DMS114 treated with DMSO at 0.1 percent for 48 hours (cell line): ENCODE data around the gene TC2N.
"Not testable (repeated sequence)": the region's sequence is repeated elsewhere in the genome, so short reads cannot be mapped to it uniquely, and the experiment has no call there.

Experiments used
- DNase-seq: peaks from one replicate; lab custom pipeline; 2025; ENCODE audit not compliant: unreplicated experiment; lab: John Stamatoyannopoulos, UW

The TC2N gene

DNA sequence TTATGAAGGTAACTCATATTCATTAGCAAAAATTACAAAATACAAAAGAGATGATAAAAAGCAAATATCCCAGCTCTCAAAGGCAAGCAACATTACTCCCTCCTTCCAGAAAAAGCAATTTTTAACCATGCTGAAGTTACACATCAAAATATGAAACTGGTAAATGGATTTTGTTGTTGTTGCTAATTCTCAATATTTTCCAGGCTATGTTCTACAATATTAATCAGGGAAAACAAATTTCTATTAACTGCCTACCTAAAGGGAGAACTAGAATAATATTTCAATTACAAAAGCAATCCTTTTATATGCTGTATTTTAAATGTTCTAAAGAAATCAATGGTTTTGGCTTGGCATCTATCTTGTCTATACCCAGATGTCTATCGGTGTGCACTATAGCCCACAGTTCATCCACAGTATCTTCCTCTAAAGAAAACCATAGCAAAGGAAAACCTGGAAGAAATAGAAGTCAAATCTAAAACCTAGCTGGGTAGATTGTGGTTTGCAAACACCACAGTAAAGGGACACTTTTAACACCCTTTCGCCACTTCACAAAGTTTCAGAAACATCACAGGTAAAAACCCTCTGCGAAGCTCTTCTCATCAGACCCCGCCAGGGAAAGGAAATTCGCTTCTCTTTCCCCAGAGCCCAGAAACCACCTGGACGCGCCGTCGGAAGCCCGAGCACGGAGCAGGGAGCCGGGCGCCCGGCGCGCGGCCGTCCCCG lies 32.0 kb downstream of the TC2N start:
- no peak for DNase-seq

DNA sequence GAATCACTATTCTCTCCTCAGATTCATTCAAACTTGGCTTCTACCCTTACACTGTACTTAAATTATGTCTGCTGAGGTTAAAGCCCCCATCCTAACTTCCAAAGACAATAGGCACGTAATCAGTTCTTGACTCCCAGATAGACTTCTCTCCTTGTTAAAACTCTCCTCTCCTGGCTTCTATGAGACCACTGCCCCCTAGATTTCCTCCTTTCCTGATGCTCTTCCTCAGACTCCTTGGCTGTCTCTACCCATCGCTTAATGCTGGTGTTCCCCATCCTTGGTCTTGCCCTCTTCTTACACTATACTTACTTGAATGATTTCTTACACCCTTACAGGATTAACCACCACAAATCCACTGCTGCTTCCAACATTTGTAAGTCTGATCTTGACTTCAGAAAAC lies 32.8 kb downstream of the TC2N start:
- no peak for DNase-seq

DNA sequence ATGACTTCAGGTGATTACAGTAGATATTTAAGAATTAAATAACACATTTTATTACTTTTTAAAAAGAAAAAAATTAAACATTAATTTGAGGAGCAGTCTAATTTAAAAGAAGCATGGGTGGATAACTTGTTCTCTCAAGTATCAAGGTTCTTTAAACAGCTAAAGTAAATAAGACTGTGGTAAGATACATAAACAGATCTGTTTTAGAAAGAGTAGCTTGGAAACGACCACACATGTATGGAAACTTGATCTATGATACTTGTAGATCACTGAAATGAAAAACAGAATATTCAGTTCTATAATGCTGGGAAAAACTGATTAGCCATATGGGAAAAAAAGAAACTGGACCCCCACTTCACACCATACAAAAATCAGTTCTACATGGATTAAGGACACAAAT lies 36.0 kb downstream of the TC2N start:
- no peak for DNase-seq

DNA sequence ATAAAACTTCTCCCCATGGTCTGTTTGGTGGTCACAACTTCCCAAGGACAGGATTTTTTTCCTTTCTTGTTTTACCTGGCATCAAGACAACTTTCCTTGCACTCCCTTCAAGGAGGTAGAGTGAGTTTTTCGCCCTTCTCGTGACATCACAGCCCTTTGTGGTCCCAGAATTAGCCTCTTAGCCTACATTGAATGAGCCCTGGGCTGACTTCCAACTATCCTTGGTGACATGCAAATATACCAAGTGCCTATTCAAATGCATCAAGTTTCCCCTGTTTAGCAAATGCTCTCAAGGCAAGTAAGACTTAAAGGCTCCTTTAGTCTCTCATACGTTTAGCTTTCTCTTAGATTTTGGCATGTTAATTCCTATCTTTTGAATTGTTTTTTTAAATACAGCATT lies 36.6 kb downstream of the TC2N start:
- DNase-seq: no peak

DNA sequence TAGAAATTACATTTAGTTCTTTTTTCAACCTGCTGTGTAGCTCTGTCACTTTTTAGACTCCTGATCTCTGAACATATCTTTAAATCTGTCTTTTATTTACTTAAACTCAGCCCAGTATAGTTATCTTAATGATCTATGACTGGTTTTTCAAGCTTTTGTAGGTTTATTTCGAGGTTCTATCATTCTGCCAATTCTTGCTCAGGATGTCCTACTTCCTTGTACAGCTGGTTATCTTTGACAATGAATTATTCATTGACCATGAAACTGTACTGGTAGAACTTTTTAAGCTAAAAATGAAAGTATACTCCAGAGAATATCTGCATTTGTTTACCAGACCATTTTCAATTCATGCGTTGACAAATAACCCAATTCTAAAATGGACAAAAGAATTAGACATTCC lies 37.8 kb downstream of the TC2N start:
- DNase-seq: no peak

DNA sequence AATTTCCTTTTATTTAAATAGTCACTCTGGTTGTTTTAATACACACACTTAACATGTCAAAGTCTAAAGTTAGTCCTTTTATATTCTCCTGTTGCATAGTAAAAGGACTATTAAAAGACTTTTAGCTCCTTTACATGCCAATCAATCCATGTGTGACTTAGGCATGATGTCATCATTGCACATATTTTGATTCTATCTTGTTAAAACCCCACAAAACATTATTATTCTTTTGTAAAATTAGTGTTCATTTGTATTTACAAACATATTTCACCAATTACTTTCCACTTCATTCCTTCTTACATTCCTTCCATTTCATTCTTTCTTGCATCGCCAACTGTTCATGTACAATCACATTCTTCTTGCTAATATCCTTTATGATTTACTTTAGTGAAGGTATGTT lies 39.6 kb downstream of the TC2N start:
- DNase-seq: no peak

DNA sequence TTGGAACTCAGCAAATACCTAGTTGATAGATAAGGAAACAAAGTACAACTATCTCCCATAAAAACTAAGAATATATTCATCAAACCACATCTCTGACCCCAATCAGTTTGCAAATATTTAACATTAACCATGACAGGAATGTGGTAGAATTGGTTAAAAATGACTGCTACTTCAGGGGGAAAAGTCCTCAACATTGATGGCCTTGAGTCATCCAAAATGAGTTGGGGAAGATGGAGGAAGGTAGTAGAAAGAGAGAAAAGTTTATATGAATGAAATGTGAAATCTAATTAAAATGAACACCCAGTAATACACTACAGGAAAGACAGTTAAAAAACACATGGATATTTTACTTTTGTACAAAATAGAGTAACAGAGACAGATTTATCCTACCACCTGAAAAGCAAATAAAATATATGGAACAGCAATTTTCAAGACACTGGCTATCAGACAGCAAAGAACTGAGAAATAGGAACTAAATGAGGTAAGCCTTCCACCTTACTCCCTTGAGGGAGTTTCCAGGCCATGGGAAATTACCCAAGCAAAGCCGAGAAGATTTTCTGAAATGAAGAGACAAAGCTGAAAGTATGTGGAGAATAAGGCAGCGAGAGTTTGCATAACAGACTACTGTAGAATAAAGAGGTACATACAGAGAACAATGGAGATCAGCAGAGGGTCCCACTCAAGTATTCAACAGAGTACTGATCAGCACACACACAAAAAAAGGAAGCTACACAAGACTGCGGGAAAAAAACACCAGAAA lies 49.6 kb downstream of the TC2N start:
- DNase-seq: no peak

DNA sequence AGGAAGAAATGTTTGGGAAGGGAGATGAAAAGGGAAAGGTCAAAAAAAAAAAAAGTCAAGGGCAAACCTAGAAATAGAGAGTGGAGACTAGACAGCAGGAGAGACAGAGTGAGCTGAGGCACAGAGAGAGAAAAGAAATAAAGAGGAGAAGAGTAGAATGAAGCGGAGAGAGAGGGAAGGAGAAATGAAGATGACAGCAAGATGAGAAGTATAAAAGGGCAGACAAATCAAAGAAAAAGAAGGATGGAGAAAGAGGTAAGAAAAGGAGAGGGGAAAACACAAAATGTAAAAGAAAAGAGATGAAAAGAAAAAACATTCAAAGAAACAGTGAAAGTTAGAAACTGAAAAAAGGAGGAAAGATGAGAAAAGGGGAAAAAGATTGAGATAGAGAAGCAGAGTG lies 53.0 kb downstream of the TC2N start:
- DNase-seq: no peak

DNA sequence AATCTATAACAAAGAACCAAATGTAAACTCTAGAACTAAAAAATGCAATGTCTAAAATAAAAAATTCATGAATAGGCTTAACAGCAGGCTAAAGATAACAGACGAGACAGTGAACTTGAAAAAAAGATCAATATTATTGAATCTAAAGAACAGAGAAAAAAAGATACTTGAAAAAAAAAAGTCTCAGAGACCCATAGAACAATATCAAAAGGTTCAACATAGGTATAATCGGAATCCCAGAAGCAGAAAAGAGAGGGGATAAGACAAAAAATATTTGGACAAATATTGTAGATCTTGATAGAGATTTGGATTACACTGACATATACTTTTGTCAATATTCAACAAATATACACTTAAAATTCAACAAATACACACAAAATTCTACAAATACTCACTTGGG lies 56.6 kb downstream of the TC2N start:
- no peak for DNase-seq

DNA sequence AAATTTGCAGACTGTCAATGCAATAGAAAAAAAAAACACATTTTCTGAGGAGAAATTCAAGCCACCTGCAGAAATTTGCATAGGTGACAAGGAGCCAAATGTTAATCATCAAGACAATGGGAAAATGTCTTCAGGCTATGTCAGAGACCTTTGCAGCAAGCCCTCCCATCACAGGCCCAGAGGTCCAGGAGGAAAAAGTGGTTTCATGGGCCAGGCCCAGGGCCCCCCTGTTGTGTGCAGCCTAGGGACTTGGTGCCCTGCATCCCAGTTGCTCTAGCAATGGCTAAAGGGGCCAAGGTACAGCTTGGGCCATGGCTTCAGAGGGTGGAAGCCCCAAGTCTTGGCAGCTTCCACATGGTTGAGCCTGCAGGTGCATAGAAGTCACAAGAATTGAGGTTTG lies 60.6 kb downstream of the TC2N start:
- no peak for DNase-seq

DNA sequence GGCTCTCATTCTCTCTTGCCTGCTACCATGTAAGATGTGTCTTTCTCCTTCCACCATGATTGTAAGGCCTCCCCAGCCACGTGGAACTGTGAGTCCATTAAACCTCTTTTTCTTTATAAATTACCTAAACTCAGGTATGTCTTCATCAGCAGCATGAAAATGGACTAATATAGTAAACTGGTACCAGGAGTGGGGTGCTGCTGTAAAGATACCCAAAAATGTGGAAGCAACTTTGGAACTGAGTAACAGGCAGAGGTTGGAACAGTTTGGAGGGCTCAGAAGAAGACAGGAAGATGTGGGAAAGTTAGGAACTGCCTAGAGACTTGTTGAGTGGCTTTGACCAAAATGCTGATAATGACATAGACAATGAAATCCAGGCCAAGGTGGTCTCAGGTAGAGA lies 61.2 kb downstream of the TC2N start:
- not testable (repeated sequence) for DNase-seq

DNA sequence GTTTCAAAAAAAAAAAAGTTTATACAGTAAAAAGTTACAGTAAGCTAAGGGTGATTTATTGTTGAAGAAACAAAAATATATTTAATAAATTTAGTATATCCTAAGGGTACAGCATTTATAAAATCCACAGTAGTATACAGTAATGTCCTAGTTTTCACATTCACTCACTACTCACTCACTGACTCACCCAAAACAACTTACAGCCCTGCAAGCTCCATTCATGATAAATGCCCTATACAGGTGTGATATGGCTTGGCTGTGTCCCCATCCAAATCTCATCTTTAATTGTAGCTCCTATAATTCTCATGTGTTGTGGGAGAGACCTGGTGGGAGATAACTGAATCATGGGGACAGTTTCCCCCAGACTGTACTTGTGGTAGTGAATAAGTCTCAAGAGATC lies 61.7 kb downstream of the TC2N start:
- no peak for DNase-seq

DNA sequence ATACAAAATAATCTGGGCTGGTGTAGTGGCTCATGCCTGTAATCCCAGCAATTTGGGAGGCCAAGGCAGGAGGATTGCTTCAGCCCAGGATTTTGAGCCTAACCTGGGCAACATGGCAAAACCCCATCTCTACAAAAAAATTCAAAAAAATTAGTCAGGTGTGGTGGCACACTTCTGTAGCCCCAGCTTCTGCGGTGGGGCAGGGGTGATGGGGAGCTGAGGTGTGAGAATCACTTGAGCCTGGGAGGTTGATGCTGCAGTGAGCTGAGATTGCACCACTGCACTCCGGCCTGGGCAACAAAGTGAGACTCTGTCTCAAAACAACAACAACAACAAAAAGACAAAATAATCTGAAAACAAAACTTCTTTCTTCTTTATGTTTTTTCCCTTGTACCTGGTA lies 66.0 kb downstream of the TC2N start:
- DNase-seq: no peak

DNA sequence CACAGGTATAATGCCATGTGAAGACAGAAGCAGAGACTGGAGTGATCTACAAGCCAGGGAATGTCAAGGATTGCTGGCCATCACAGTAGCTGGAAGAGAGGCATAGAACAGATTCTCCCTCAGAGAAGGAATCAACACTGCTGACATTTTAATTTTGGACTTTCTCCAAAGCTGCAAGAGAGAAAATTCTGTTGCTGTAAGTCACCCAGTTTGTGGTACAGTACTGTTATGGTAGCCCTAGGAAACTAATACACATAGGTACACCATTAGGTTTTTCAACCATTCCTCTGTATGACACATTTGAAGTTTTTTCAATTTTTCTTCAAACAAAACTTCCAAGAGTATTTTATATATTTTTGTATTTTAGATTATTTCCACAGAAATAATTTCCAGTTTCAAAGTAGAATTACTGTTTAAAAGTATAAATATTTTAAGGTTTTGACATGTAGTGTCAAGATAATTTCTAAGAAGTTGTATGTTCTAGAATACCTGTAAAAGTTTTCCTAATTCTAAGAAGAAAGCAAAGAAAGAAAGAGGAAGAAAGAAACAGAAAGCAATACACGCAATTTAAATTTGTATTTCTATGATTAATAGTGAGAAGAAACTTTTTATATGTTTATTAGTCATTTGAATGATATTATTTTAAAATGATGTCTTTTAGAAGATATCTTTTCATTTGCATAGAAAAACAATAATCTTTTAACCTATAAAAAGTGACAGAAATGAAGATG lies 70.6 kb downstream of the TC2N start:
- DNase-seq: no peak

DNA sequence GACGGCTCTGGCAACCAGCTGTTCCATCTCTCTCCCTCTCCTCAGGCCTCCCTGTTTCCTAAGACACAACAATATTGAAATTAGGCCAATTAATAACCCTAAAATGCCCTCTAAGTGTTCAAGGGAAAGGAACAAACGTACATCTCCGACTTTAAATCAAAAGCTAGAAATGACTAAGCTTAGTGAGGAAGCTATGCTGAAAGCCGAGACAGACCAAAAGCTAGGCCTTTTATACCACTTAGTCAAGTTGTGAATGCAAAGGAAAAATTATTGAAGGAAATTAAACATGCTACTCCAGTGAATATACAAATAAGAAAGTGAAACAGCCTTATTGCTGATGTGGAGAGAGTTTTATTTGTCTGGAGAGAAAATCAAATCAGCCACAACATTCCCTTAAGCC lies 73.6 kb downstream of the TC2N start:
- no peak for DNase-seq

DNA sequence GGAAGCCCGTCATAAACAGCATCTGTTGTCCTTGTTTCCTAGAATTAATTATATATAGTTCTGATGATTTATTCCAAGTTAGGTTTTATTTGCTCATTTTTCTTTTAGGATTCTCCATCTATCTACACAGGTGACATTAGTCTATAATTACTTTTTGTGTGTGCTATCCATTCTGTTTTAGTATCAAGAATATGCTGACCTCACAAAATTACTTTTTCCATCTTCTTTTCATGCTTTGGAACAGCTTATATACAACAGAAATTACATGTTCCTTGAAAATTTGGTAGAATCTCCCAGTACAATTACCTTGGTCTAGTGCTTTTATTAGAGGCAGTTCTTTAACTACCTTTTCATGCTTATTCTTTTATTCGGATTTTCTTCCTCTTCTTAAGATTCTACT lies 81.1 kb downstream of the TC2N start:
- DNase-seq: no peak

DNA sequence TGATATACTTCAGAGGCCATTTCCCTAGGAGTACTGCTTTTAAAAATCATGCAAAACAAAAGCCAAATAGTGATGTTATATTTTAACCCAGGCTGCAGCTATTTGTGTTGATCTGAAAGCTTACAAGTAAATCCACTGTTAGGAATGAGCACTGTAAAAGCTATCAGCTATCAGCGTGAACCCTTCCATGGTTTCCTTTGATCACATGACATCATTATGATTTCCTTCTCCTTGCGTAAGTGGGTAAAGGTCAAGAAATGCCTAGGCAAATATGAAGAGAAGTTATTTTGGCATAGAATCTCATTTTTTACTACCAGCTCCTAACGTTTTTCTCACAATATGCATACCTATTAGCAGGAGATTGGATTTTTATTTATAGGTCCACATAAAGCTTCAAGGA lies 86.9 kb downstream of the TC2N start:
- no peak for DNase-seq

DNA sequence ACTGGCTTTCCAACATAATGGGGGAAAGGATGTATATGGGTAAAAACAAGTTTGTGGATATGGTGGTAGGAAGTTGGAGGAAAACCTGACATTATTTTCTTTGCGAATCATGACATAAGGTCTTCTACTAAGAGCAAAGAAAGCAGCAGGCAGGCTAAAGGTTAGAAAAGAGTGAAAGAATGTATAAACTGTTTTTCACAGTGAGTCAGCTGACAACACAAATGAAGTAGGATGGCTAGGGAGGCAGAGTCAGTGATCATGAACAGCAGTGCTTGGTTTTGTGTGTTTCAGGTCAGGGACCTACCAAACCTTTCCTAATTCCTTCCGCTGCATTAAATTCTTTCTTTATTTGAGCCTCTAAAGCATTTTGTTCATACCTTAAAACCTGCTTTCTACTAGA lies 89.1 kb downstream of the TC2N start:
- no peak for DNase-seq

DNA sequence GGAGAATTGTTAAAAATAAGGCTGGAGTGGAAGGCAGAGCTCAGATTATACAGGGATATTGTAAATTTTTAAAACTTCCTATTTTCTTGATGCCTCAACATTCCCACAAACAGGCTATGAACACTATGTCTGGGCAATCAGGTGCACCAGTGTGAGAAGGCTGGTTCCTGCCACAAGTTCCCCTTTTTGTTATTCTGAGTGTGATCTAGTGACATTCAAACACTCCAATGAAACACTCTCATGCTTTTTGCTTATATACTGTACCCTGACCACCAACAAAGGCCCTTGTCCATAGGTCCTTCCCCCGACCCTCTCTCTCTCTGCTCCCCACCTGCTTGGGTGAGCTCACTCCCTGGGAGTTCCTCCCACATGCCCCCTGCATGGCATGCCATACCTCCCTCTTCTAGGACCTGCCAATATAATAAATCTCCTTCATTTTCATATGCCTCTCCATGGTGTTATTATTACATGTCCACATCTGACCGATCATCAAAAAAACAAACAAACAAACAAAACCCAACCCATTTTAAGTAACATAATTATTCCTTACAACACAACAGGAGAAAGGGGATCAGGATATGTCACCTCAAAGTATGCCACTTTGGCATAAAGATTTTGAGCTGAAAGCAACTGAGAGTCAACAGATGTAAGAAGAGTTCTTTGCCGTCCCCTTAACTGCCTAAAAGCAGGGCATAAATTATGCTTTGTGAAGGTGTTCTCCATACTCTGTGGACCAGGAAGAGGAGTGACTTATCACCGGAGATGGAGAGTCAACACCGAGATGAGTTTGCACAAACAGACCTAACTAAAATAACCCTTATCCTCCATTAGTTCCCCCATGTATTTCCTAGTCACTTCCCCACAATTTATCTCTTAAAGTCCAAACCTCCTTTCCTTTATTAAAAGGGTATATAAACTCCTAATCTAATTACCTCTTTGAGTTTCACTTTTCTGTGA lies 92.9 kb downstream of the TC2N start:
- no peak for DNase-seq

DNA sequence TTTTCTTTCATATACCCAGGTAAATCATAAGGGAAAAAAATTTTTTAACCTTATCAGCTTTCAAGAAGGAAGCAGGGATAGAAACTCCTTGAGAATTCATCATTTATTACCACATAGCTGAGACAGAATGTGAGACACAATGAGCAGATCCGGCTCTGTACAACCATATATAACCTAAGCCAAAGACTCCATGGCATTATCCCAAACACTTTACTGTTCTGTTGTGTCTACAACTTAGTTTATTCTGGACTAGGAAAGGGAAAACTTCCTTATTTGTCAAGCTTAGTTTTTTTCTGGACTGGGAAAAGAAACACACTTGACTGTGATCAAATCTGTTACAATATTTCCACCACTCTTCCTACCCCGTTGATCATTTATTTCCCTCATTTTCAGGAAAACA lies 97.2 kb downstream of the TC2N start:
- DNase-seq: no peak
